ENCODE measurements around the gene RAI1. TPM values are rescaled to one million over a fixed set of nuclear protein-coding genes. Genes with fewer than 3 reads are reported as not detected.

Gene RAI1
- total RNA-seq, 1 donor from 2014 or later: 29.2 TPM

- intact Hi-C loops (cut with DNase I): no loop called here
- no peak for DNase-seq (ENCODE audit: extremely low spot score in 2 of 2)
- H3K4me1 ChIP-seq: peaks cover 87% of the 10 kb centered on the region
- no peaks in the 10 kb centered on the region for H3K9me3 ChIP-seq
- TF ChIP-seq POLR2AphosphoS5 (IDR thresholded peaks at IDR 0.05; ENCODE audit: insufficient read depth in 1 of 2, low read depth in 1 of 2) (no peak), CTCF (IDR thresholded peaks at IDR 0.05) (no peak), POLR2A (IDR thresholded peaks at IDR 0.05) (no peak)
- peak overlapping the region; percentile 90 for H3K27ac ChIP-seq
- no peaks in the 10 kb centered on the region for H3K27me3 ChIP-seq
- no peaks in the 10 kb centered on the region for H3K36me3 ChIP-seq
- no peak overlapping the region for H3K4me3 ChIP-seq
These were observed 145.1 kb downstream of the RAI1 start for GRCh38 chr17:17826342-17826713.

DNA sequence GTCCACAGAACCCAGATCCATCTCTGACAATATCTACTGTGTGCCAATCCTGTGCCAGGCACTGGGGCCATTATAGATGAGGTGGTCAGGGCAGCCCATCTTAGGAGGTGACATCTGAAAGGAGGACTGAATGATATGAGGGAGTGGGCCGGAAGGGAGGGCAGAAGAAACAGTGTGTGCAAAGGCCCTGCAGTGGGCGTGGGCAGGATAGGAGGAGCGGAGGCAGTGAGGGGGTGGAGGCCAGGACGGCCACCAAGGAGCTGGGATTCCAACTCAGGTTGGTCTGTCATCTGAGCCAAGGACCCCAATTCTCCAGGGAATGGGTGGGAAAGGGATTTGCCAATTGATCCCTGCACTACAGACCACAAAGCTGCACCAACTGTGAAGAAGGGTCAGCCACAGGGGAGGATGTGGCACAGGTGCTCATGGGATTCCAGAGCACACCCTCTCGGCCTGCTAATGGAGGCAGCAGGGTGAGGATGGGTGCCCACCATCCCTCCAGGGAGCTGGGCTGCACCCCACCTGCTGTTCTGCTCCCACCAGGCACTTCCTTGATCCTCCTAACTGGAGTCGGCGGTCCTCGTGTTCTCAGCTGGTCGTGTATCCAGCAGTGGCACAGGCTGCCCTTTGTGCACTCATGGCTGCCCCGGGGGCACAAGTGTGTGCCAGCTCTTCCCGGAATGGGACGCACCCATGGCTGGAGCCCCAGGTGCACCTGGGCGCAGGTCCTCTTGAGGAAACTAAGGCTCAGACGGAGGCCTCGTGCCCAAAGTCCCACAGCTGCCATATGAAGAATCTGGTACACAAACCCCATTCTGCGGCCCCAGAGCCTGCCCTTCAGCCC lies 145.9 kb downstream of the RAI1 start:
- no peak for DNase-seq (ENCODE audit: extremely low spot score in 2 of 2)
- intact Hi-C loops (cut with DNase I): no loop called here
- TF ChIP-seq CTCF (IDR thresholded peaks at IDR 0.05) (no peak), POLR2A (IDR thresholded peaks at IDR 0.05) (no peak), POLR2AphosphoS5 (IDR thresholded peaks at IDR 0.05; ENCODE audit: insufficient read depth in 1 of 2, low read depth in 1 of 2) (no peak)

DNA sequence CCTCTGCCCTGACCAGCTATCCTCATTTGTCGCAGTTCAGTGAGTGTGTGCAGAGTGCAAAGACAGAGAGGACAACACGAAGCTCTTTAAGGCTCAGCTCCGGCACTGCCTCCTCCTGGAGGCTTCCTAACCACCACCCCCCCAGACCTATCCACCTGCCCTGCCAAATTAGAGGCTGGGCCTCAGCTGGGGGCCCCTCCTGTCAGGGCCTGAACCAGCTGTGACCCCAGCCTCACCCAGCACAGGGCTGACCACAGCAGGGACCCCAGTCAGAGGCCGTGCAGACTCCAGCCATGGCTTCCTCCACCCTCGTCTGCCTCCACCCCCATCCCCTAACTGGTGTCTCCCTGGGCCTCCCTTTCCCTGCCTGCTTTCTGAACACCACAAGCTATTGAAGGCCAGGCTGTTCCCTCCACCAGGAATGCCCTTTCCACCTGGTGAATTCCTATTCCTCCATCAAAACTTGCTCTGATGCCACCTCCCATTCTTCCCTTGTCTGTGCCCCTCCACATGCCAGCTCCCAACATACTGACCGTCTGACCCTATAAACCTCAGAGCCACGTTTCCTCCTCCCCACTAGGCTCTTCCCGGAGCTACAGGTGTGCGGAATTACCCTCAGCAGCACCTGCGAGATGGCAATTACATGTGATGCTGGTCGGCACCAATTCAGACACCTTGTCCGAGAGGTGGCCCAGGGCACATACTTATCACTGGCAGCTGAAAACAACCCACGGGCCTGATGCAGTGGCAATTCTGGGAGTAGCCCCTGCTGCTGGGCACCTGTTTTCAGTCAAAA lies 146.8 kb downstream of the RAI1 start:
- Histone ChIP-seq H3K27me3 (no peaks in the 10 kb centered on the region), H3K4me1 (peaks cover 85% of the 10 kb centered on the region), H3K9me3 (no peaks in the 10 kb centered on the region), H3K27ac (peak overlapping the region; percentile 18), H3K36me3 (no peaks in the 10 kb centered on the region), H3K4me3 (no peak overlapping the region)
- no peak for TF ChIP-seq POLR2A (IDR thresholded peaks at IDR 0.05)
- no peak for TF ChIP-seq CTCF (IDR thresholded peaks at IDR 0.05)
- no peak for TF ChIP-seq POLR2AphosphoS5 (IDR thresholded peaks at IDR 0.05; ENCODE audit: insufficient read depth in 1 of 2, low read depth in 1 of 2)
- no peak for DNase-seq (ENCODE audit: extremely low spot score in 2 of 2)
- intact Hi-C loops (cut with DNase I): no loop called here

More for the DNA sequence above, 145.9 kb downstream of the RAI1 start:
- H3K36me3 ChIP-seq: no peaks in the 10 kb centered on the region
- no peaks in the 10 kb centered on the region for H3K9me3 ChIP-seq
- H3K27me3 ChIP-seq: no peaks in the 10 kb centered on the region
- H3K4me1 ChIP-seq: peaks cover 87% of the 10 kb centered on the region
- no peak overlapping the region for H3K4me3 ChIP-seq
- peak overlapping the region; percentile 90 for H3K27ac ChIP-seq

GRCh38 chr17:17830269-17830567 lies 149.0 kb downstream of the RAI1 start:
- Histone ChIP-seq H3K4me3 (no peak overlapping the region), H3K27ac (no peak overlapping the region)
- intact Hi-C loops (cut with DNase I): no loop called here

More at GRCh38 chr17:17830269-17830567, 149.0 kb downstream of the RAI1 start:
- Histone ChIP-seq H3K27me3 (no peaks in the 10 kb centered on the region), H3K9me3 (no peaks in the 10 kb centered on the region), H3K36me3 (no peaks in the 10 kb centered on the region), H3K4me1 (peaks cover 84% of the 10 kb centered on the region)
- DNase-seq (ENCODE audit: extremely low spot score in 2 of 2): no peak
- TF ChIP-seq CTCF (IDR thresholded peaks at IDR 0.05) (no peak), POLR2AphosphoS5 (IDR thresholded peaks at IDR 0.05; ENCODE audit: insufficient read depth in 1 of 2, low read depth in 1 of 2) (no peak), POLR2A (IDR thresholded peaks at IDR 0.05) (no peak)
